ENCODE measurements around the gene ERC2.

ERC2 gene

GRCh38 chr3:56323986-56324420 is 144.3 kb downstream of the ERC2 start:
- no peak for DNase-seq
- no peaks in the 10 kb centered on the region for H3K36me3 Mint-ChIP-seq (ENCODE audit: low read depth)
- no peaks in the 10 kb centered on the region for H3K4me1 Mint-ChIP-seq (ENCODE audit: low read depth)
- H3K9me3 Mint-ChIP-seq: no peaks in the 10 kb centered on the region
- H3K4me3 Mint-ChIP-seq: no peak overlapping the region
- H3K27me3 Mint-ChIP-seq: no peaks in the 10 kb centered on the region
- no peak overlapping the region for H3K27ac Mint-ChIP-seq

GRCh38 chr3:56322862-56323261 is 145.4 kb downstream of the ERC2 start:
- Mint-ChIP-seq H3K4me3 (no peak overlapping the region), H3K27ac (no peak overlapping the region), H3K9me3 (no peaks in the 10 kb centered on the region), H3K27me3 (no peaks in the 10 kb centered on the region), H3K4me1 (ENCODE audit: low read depth) (no peaks in the 10 kb centered on the region), H3K36me3 (ENCODE audit: low read depth) (no peaks in the 10 kb centered on the region)
- no peak for DNase-seq

- Mint-ChIP-seq H3K4me3 (no peak overlapping the region), H3K36me3 (ENCODE audit: low read depth) (no peaks in the 10 kb centered on the region), H3K27me3 (no peaks in the 10 kb centered on the region), H3K27ac (no peak overlapping the region), H3K4me1 (ENCODE audit: low read depth) (no peaks in the 10 kb centered on the region), H3K9me3 (no peaks in the 10 kb centered on the region)
- no peak for DNase-seq
Measured at GRCh38 chr3:56321892-56322291, 146.4 kb downstream of the ERC2 start.

GRCh38 chr3:56321383-56321782 is 146.9 kb downstream of the ERC2 start:
- no peaks in the 10 kb centered on the region for H3K36me3 Mint-ChIP-seq (ENCODE audit: low read depth)
- no peaks in the 10 kb centered on the region for H3K27me3 Mint-ChIP-seq
- DNase-seq: no peak
- H3K4me3 Mint-ChIP-seq: no peak overlapping the region
- H3K9me3 Mint-ChIP-seq: no peaks in the 10 kb centered on the region
- H3K4me1 Mint-ChIP-seq (ENCODE audit: low read depth): no peaks in the 10 kb centered on the region
- no peak overlapping the region for H3K27ac Mint-ChIP-seq

GRCh38 chr3:56320883-56321282 is 147.4 kb downstream of the ERC2 start:
- Mint-ChIP-seq H3K9me3 (no peaks in the 10 kb centered on the region), H3K36me3 (ENCODE audit: low read depth) (no peaks in the 10 kb centered on the region), H3K27me3 (no peaks in the 10 kb centered on the region), H3K4me1 (ENCODE audit: low read depth) (no peaks in the 10 kb centered on the region), H3K27ac (no peak overlapping the region), H3K4me3 (no peak overlapping the region)
- no peak for DNase-seq

- Mint-ChIP-seq H3K27me3 (no peaks in the 10 kb centered on the region), H3K36me3 (ENCODE audit: low read depth) (no peaks in the 10 kb centered on the region), H3K4me3 (no peak overlapping the region), H3K9me3 (no peaks in the 10 kb centered on the region), H3K27ac (no peak overlapping the region), H3K4me1 (ENCODE audit: low read depth) (no peaks in the 10 kb centered on the region)
- no peak for DNase-seq
Measured at GRCh38 chr3:56318891-56319290, 149.4 kb downstream of the ERC2 start.

- no peaks in the 10 kb centered on the region for H3K4me1 Mint-ChIP-seq (ENCODE audit: low read depth)
- H3K36me3 Mint-ChIP-seq (ENCODE audit: low read depth): no peaks in the 10 kb centered on the region
- no peak overlapping the region for H3K27ac Mint-ChIP-seq
- H3K4me3 Mint-ChIP-seq: no peak overlapping the region
- no peak for DNase-seq
- H3K9me3 Mint-ChIP-seq: no peaks in the 10 kb centered on the region
- peaks cover 3% of the 10 kb centered on the region for H3K27me3 Mint-ChIP-seq
Measured at GRCh38 chr3:56316944-56317343, 151.3 kb downstream of the ERC2 start.

- no peaks in the 10 kb centered on the region for H3K4me1 Mint-ChIP-seq (ENCODE audit: low read depth)
- H3K4me3 Mint-ChIP-seq: no peak overlapping the region
- no peak for DNase-seq
- no peak overlapping the region for H3K27ac Mint-ChIP-seq
- H3K27me3 Mint-ChIP-seq: peaks cover 4% of the 10 kb centered on the region
- H3K9me3 Mint-ChIP-seq: no peaks in the 10 kb centered on the region
- H3K36me3 Mint-ChIP-seq (ENCODE audit: low read depth): no peaks in the 10 kb centered on the region
Measured at GRCh38 chr3:56314842-56315241, 153.4 kb downstream of the ERC2 start.

GRCh38 chr3:56309465-56309864 is 158.8 kb downstream of the ERC2 start:
- DNase-seq: no peak
- Mint-ChIP-seq H3K9me3 (no peaks in the 10 kb centered on the region), H3K27me3 (peaks cover 11% of the 10 kb centered on the region)

GRCh38 chr3:56308471-56308870 is 159.8 kb downstream of the ERC2 start:
- Mint-ChIP-seq H3K36me3 (ENCODE audit: low read depth) (no peaks in the 10 kb centered on the region), H3K27me3 (peaks cover 11% of the 10 kb centered on the region), H3K4me1 (ENCODE audit: low read depth) (no peaks in the 10 kb centered on the region), H3K27ac (no peak overlapping the region), H3K4me3 (no peak overlapping the region), H3K9me3 (no peaks in the 10 kb centered on the region)
- DNase-seq: no peak

More at GRCh38 chr3:56309465-56309864, 158.8 kb downstream of the ERC2 start:
- Mint-ChIP-seq H3K4me3 (no peak overlapping the region), H3K4me1 (ENCODE audit: low read depth) (no peaks in the 10 kb centered on the region), H3K27ac (no peak overlapping the region), H3K36me3 (ENCODE audit: low read depth) (no peaks in the 10 kb centered on the region)

- Mint-ChIP-seq H3K9me3 (no peaks in the 10 kb centered on the region), H3K4me3 (no peak overlapping the region), H3K27me3 (peaks cover 28% of the 10 kb centered on the region), H3K4me1 (ENCODE audit: low read depth) (no peaks in the 10 kb centered on the region), H3K36me3 (ENCODE audit: low read depth) (no peaks in the 10 kb centered on the region), H3K27ac (no peak overlapping the region)
- no peak for DNase-seq
Measured at GRCh38 chr3:56304069-56304468, 164.2 kb downstream of the ERC2 start.

GRCh38 chr3:56303487-56303886 is 164.8 kb downstream of the ERC2 start:
- Mint-ChIP-seq H3K27ac (no peak overlapping the region), H3K4me3 (no peak overlapping the region), H3K4me1 (ENCODE audit: low read depth) (no peaks in the 10 kb centered on the region), H3K36me3 (ENCODE audit: low read depth) (no peaks in the 10 kb centered on the region), H3K9me3 (peaks cover 2% of the 10 kb centered on the region), H3K27me3 (peaks cover 26% of the 10 kb centered on the region)
- no peak for DNase-seq

GRCh38 chr3:56302417-56302816 is 165.8 kb downstream of the ERC2 start:
- H3K9me3 Mint-ChIP-seq: peaks cover 2% of the 10 kb centered on the region
- peaks cover 32% of the 10 kb centered on the region for H3K27me3 Mint-ChIP-seq
- H3K36me3 Mint-ChIP-seq (ENCODE audit: low read depth): no peaks in the 10 kb centered on the region
- no peak overlapping the region for H3K27ac Mint-ChIP-seq
- no peak for DNase-seq
- H3K4me3 Mint-ChIP-seq: no peak overlapping the region
- H3K4me1 Mint-ChIP-seq (ENCODE audit: low read depth): no peaks in the 10 kb centered on the region

GRCh38 chr3:56297281-56297840 is 170.9 kb downstream of the ERC2 start:
- peaks cover 35% of the 10 kb centered on the region for H3K27me3 Mint-ChIP-seq
- H3K4me3 Mint-ChIP-seq: no peak overlapping the region
- no peak for DNase-seq
- peaks cover 2% of the 10 kb centered on the region for H3K9me3 Mint-ChIP-seq
- no peaks in the 10 kb centered on the region for H3K36me3 Mint-ChIP-seq (ENCODE audit: low read depth)
- no peak overlapping the region for H3K27ac Mint-ChIP-seq
- H3K4me1 Mint-ChIP-seq (ENCODE audit: low read depth): peaks cover 2% of the 10 kb centered on the region

- H3K9me3 Mint-ChIP-seq: peaks cover 2% of the 10 kb centered on the region
- peaks cover 30% of the 10 kb centered on the region for H3K27me3 Mint-ChIP-seq
- peaks cover 6% of the 10 kb centered on the region for H3K4me1 Mint-ChIP-seq (ENCODE audit: low read depth)
- H3K36me3 Mint-ChIP-seq (ENCODE audit: low read depth): no peaks in the 10 kb centered on the region
- no peak overlapping the region for H3K27ac Mint-ChIP-seq
- no peak overlapping the region for H3K4me3 Mint-ChIP-seq
- no peak for DNase-seq
Measured at GRCh38 chr3:56296361-56296760, 171.9 kb downstream of the ERC2 start.

- H3K36me3 Mint-ChIP-seq (ENCODE audit: low read depth): no peaks in the 10 kb centered on the region
- DNase-seq: no peak
- H3K27me3 Mint-ChIP-seq: peaks cover 30% of the 10 kb centered on the region
- peaks cover 2% of the 10 kb centered on the region for H3K9me3 Mint-ChIP-seq
- H3K27ac Mint-ChIP-seq: no peak overlapping the region
- H3K4me1 Mint-ChIP-seq (ENCODE audit: low read depth): peaks cover 10% of the 10 kb centered on the region
- no peak overlapping the region for H3K4me3 Mint-ChIP-seq
Measured at GRCh38 chr3:56295161-56295560, 173.1 kb downstream of the ERC2 start.

Measured in activated T-cell treated with anti-CD3 and anti-CD28 coated beads, Interleukin-2, amount 50 U/mL, for 24 hours (primary cell).